HG02759 (cell line): ENCODE results near the gene MON1A.
"Not testable (repeated sequence)": the region's sequence is repeated elsewhere in the genome, so short reads cannot be mapped to it uniquely, and the experiment has no call there.

ENCODE experiments used
- ATAC-seq: cut with Tn5 transposase; IDR thresholded peaks from one replicate; pipeline ENCODE4 v1.9.1; 2021; ENCODE audit warnings: mild to moderate bottlenecking, moderate library complexity; ENCODE audit not compliant: unreplicated experiment

Gene MON1A

DNA sequence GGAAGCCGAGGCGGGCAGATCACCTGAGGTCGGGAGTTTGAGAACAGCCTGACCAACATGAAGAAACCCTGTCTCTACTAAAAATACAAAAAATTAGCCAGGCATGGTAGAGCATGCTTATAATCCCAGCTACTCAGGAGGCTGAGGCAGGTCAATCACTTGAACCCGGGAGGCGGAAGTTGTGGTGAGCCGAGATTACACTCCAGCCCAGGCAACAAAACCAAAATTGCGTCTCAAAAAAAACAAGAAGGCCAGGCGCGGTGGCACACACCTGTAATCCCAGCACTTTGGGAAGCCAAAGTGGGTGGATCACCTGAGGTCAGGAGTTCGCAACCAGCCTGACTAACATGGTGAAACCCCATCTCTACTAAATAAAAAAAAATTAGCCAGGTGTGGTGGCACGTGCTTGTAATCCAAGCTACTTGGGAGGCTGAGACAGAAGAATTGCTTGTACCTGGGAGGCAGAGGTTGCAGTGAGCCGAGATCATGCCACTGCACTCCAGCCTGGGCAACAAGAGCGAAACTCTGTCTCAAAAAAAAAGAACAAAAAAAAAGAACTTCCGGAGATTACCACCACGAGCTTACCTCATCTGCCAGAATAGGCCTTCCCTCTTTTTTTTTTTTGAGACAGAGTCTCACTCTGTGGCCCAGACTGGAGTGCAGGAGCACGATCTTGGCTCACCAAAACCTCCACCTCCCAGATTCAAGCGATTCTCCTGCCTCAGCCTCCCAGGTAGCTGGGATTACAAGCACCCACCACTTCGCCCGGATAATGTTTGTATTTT is 11.6 kb downstream of the MON1A start:
- ATAC-seq: not testable (repeated sequence)

DNA sequence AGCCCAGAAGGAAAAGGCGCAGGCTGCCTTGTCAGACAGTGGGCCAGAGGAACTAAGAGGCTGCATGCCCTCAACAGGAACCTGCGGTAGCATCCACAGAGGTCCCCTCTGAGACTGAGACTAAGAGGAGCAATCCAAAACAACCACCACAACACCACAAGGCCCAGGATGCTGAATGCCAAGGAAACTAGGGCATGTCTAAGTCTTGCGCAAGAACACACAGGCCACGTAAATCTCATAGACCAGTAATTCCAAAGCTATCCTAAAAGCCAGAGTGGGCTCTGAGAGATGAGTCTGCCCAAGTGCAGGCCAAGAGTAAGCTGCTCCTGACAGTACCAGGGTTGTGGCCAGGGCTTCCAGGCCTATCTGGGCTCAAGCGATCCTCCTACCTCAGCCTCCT is 12.9 kb downstream of the MON1A start:
- ATAC-seq: no peak

DNA sequence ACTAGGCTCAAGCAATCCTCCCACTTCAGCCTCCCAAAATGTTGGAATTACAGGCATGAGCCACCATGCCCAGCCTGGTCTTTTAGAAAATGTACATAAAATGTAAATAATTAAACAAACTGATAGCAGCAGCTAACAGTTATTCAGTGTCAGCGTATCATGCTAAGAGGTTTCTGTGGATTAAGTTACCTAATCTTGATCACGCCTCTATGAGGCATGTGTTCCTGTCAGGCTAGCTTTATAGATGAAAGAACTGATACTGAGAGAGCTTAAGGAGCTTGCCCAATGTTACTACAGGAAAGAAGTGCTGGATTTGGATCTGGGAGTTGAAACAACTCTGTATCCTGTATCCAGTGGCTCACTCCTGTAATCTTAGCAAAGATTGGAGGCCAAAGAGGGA is 14.7 kb downstream of the MON1A start:
- no peak for ATAC-seq

DNA sequence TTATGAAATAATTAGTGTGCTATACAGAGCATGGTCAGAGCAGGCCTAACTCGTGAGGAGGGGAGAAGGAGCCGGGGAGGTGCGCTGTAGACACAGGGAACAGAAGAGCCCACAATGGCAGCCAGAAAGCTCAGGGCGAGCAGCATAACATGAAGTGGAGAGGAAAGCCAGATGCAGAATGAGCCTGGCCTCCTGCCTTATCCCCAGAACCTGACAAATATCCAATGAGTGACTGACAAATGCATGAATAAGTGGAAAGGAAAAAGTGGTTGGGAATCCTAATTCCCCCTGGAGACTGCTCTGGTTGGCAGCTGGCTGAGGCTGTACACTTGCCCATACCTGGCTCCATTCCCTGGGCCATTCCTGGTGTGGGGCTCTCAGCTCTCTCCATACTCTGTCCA is 16.7 kb downstream of the MON1A start:
- no peak for ATAC-seq

DNA sequence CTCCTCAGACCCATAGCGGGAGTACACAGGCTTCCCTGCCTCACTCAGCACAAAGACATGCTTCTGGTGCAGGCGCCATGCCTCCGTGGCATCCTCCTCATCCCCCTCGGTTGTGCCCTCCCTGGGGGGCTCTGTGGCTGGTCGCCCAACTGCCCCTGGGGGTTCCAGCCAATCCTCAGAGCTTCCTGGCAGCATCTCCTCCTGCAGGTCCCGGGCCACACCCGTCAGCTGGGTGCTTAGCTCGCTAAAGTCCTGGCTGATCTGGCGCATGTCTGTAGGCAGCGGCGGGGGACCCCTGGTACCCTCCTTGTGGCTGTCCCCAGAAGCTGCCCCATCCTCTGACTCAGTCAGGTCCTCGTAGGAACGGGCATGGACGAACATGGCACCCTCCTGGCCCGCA is 18.0 kb downstream of the MON1A start:
- ATAC-seq: no peak

DNA sequence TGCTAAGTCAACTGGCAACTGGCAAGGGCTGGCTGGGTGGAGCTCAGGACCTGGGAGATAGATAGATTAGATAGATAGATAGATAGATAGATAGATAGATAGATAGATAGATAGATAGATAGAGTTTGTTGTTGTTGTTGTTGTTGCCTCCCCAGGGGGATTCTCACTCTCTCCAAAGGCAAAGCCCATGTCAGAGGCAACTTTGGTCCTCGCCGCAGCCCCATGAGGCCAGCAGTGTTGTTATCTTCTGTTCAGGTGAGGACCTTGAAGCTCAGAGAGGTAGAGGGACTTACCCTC is 18.5 kb downstream of the MON1A start:
- ATAC-seq: no peak

DNA sequence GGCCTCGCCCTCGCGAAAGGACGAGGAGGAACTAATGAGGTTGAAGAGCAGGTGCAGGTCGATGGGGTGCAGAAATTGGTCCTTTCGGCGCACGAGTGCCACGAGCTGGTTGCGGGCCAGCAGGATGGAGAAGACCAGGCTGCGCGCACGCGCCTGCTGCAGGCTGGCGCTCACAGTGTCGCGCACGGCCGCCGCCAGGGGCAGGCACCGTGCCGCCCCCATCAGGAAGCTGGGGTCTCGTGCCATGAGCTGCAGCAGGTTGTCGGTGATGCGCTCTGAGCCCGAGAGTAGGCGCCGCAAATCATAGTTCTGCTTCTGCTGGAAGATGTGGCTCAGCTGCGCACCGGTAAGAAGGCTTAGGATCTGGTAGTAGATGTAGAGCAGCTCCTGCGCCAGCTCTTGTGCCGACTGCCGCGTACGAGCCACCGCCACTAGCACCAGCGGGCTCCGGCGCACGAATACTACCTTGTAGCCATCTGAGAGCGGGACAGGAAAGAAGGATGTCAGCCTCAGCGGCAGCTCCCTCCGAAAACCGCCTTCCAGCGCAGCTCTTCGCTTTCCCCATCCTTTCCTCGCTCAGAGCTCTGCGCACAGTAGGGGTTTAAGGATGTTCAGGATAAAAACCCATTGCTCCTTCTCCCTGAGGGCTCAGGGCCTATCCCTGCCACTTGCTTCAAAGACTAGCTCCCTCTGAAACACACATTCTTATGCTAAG is 19.0 kb downstream of the MON1A start:
- ATAC-seq: no peak

DNA sequence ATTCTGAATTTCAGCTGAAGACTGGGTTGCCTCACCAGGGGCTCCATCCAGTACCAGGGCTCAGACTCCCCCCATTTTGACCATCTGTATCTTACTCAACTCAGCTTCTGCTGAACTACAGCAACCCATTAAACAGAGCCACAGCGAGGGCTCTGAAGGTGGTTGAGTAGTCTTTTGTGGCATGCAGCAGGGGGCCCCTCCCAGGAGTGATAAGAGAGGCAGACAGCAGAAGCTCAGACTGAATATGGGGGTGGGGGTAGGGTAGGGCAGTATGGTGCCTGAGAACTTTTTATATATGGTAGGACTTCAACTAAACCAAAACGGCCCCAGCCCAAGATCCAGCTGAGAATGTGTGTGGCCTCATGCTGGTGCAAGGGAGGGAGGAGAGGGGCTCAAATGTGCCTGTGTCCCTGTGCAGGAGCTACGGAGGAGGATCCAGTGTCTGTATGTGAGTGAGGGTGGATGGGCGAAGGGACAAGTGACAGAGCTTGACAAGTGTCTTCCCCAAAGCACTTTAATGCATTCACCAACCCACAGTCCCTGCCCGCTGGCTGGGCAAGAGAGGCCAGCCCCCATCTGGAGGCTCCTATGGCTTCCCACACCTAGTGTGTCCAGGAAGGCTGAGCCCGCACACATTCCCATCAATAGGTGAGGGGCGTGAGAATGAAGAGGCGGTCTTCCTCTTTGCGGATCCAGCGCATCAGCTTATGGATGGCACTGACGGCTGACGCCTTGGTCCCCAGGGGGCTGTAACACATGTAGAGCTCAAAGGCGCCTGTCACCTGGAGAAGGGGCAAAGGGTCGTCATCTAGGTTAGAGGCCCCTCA is 21.0 kb downstream of the MON1A start:
- no peak for ATAC-seq

DNA sequence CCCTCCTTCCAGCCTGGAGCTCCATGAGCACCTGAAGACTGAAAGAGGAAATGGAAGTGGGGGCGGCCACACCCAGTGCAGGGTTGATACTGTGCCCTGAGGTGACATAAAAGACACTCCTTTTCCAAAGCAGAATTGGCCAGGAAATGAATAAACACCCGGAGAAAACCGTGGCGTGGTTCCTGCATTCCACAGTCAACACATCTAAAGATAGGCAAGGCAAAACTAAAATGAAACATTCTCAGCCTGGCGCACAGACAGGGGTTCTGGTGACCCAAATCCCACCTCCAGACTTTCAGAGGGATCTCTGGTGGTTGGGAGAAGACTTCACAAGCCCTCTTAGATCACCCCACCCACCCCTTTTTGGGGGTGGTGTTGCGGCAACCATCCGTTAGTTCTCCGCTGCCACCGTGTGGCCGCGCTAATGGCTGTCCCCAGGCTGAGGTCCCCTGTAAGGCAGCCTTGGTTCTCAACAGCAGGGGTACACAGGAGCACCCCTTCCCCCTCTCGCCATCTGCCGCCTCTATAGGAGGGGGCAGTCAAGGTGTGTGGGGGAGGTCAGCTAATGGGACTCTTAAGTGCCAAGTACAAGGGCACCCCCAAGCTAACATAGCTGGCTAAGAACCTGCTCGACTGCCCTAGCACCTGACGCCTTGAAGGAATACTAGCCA is 23.4 kb downstream of the MON1A start:
- no peak for ATAC-seq

DNA sequence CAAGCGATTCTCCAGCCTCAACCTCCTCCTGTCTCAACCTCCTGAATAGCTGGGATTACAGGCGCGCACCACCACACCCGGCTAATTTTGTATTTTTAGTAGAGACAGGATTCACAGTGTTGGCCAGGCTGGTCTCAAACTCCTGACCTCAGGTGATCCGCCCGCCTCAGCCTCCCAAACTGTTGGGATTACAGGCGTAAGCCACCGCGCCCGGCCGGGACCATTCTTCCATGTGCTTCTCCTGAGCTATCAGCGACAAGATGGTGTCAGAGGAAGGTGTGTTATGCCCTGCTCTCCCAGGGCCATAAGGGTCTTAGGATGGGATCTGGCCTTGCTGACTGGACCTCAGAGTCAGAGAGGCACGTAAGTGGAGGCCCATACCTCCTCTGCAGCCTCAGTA is 25.2 kb downstream of the MON1A start:
- ATAC-seq: not testable (repeated sequence)

DNA sequence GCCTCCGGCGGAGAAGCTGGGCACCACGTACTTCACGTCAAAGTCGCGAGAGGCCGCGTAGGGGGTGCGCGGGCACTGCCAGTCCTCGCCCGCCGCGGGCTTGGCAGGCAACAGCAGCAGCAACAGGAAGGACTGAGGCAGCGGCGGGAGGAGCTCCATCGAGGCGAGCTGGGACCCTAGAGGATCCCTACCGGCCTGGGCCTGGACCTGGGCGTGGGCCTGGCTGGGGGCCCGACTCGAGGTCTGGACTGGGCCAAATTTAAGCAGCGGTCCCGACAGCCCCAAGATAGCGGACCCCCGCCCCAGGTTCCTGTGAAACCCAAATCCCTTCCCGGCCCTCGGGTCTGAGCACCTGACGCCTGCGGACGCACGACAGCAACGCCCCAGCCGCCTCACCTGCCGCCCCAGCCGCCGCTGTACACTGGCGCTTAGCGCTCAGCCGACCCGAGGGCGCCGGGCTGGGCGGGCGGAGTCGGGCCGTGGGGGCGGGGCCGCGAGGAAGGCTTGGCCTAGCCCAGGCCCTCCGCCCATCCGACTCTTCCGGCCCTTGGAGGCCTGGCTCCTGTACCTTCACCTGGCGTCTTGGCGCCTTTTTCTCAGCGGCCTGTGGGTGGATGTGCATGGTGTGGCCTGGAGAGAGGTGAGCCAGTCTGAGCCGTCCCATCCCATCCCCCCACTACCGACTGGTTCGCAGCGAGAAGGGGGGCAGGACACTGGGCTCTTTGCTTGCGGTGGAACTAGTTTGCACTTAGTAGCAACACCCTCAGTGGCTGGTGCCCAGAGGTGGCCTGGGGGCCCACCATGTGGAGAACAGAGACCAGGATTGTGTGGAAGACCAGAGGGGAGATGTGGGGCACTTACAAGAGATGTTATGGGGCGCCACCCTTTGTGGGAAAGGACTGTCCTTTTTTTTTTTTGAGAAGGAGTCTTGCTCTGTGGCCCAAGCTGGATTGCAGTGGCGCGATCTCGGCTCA is 25.9 kb downstream of the MON1A start, which contains the start of gene MST1R:
MST1R (minus strand) TSS at position 423 of the 974 bp plus-strand sequence; CDS start at position 159, 264 bp downstream.
- peak; percentile 86 for ATAC-seq

DNA sequence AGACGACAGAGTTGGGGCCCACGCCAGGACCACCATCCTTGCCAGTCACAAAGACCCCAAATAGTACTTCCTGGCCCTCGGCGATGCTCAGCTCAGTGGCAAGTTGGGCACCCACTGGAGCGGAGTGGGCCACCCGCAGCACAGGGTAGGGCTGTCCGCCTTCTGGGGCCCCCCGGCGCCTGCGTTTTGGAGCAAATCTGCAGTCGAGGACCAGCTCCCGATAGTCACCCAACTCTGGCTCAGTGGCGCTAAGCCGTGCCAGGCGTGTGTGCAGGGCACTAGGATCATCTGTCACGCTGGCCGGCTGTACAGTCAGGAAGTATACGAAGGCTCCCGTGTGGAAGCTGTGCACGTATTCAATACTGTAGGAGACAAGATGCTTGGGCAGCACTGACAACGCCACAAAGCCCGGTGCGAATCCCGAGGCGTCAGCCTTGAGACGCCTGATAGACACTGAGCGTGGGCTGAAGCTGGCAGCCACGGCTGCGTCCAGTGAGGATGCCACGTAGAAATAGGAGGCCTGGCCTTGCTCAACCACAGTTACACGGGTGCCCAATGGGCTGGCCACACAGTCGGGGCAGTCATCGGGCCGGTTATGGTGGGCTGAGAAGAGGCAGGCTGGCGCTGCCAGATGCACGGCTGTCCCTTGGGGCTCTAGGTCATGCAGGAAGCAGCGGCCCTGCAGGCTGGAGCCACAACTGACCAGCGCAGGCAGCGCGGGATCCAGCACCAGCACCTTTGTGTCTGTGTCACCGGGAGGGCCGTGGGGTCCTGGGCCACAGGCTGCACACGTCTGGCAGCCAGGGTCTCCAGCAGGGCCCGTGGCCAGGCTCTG is 26.9 kb downstream of the MON1A start:
- no peak for ATAC-seq

DNA sequence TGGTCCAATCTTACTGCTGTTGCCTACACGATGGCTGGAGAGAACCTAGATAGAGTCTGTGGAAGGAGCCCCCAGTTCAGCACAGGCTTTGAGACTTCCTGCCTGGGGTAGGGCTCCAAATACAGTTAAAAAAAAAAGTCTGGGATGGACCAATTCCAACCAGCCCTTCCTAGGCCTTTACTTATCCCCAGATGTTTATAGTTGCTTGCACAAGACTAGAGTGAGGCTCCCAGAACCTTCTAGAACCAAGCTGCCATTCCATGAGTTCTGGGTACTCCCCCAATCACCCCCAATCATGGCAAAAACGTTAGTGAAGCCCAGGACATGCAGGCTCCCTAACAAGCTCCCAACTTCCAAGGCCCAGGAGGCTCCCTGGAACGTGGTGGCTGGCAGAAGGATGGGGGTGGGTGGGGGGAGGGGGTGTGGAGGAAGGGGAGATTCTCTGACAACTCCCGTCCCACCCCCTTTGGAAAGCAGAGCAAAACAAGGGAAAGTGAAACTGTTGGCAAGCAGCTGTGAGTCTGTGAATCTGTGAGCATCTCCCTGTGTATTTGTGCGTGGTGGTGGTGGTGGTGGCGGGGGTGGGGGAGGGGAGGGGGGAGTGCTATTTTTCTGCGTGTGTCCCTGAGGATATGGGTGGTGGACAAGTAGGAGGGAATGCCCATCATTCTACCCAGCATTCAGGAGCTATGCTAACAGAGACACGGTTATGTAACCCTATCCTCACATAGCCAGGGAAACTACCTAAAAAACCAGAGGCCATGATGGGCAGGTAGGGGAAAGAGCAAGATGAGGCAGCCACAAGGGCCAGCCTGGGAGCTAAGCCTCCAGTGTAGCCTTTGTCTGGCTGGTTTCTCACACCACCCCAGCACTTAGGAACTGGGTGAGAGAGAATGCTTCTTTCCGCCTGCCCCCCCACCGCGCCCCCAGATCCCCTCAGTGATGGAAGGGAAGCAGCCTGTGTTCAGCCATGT is 28.0 kb downstream of the MON1A start:
- no peak for ATAC-seq

DNA sequence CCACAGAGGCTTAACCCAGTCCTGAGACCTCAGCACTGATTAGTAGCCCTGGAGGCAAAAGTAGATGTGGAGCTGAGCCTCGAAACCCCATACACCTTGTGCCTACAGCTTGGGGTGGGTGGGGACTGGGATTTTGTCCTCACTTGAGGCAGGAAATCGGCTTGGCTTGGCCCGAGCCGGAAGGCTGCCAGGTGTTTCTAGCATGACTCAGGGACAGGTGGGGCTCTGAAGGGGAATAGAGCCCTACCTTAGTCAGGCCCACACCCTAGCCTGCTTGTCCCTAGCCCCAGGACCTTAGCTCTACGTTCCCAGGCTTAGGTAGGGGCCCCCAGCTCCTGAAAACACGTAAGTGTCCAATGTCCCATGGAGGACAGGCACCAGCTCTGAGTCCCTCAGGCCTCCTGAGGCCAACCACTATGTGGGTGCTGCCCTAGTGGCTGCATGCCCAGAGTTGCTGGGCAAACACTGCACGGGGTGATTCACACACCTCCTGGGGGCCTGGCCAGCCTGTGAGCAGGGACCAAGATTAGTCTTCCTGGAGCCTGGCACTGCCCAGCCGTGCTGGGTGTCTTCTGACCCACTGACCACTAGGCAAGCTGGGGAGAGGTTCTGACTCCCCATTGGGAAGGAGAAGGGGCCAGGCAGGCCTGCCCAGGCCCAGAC is 29.0 kb downstream of the MON1A start:
- no peak for ATAC-seq

DNA sequence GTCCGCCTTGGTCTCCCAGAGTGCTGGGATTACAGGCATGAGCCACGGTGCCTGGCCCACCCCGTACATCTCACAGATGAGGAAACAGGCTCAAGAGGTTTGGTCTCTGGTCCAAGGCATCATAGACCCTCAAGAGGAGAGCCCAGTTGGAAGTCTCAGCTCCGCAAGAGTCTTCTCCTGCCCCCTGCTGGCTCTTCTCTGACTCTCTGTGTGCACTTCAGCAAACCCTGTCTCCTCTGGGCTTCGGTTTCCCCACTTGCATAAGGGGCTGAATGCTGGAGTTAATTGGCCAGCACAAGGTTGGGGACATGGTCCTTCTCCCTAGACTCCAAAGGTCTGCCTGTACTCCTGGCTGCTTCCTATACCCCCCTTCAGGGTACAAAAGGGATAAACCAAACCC is 29.8 kb downstream of the MON1A start:
- no peak for ATAC-seq

DNA sequence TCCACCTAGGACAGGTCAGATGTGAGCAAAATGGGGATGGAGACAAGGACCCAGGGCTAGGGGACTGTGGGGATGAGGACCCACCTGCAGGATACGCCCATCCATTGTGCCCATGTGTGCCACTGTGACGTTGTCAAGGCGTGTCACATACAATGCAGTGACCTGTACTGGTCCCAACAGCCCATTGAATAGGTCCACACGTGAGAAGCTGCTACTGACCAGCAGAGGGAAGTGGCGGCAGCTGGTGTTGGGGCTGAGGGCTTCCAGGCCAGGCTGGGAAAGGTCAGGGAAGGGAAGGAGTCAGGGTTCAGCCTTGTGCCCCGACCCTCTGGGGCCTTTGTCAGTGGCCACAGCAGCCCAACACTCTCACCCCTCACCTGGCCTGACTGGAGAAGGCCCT is 30.6 kb downstream of the MON1A start:
- no peak for ATAC-seq

DNA sequence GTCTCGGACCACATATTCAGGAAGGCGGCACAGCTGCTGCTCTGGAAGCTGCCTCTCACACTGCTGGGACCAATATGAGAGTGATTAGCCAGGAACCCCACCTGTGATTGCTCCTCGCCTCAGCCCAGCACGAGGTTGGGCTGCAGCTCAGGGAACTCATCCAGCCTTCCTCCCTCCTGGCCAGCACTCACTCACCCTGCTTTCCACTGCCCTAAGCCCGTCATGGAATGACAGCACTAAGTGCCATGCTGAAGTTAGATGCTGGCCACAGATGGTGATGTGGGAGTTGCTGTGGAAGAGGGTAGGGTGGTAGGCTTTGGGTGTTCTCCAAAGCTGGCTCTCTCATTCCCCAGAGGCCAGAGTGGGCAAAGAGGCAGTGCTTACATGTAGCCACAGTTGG is 33.3 kb downstream of the MON1A start:
- no peak for ATAC-seq
